Umbilical cord (tissue), 1 donor: ENCODE measurements around the gene RARRES1. TPM values are rescaled to one million over a fixed set of nuclear protein-coding genes. Genes with fewer than 3 reads are reported as not detected.

Experiments
- total RNA-seq: library from RNA; depleted of rRNA; stranded (reverse); fragments of >200 nt; gene quantifications from one replicate; pipeline ENCODE4 v1.2.3, GENCODE V29; 2014; ENCODE audit warnings: low replicate concordance; ENCODE audit not compliant: insufficient read depth

RARRES1 gene
- total RNA-seq, 1 donor from 2014 or later = 2.6 TPM

Other genes starting within 250 kb of the RARRES1 start
- 31.1 TPM for gene MLF1, start 161.3 kb downstream of the RARRES1 start, total RNA-seq
- 38.0 TPM for gene GFM1, start 87.9 kb downstream of the RARRES1 start, total RNA-seq
- 11.8 TPM for gene LXN, start 59.8 kb downstream of the RARRES1 start, total RNA-seq
- gene MFSD1, start 69.6 kb upstream of the RARRES1 start, total RNA-seq = 55.6 TPM